ENCODE measurements around the gene MYBPC2. TPM values are rescaled to one million over a fixed set of nuclear protein-coding genes. Genes with fewer than 3 reads are reported as not detected.

Gene MYBPC2
- polyA plus RNA-seq, 1 experiment = not detected

- POLR2A ChIA-PET = interaction anchor here (1.0 kb wide), 1 partner anchor 93 kb away, joined by 3 read pairs; no protein-coding TSS in a partner anchor
- no peaks in the 10 kb centered on the region for H3K36me3 ChIP-seq (ENCODE audit: control insufficient read depth, insufficient read depth, low read length)
- CTCF ChIA-PET = interaction anchor here (0.7 to 7.8 kb wide), 18 partner anchors 8 to 109 kb away, joined by 3 to 82 read pairs (median 4); partner anchors contain the start of genes NAPSA, NR1H2 and POLD1
- H3K27me3 ChIP-seq (ENCODE audit: control insufficient read depth, insufficient read depth, low read length) = peaks cover 2% of the 10 kb centered on the region; the same call in 1 of the 2 replicates
- no peak overlapping the region for H3K4me3 ChIP-seq (ENCODE audit: low read depth, low read length)
- TF ChIP-seq CTCF (IDR thresholded peaks at IDR 0.05; ENCODE audit: insufficient read depth, low read depth, low read length) = peak; percentile 86
- DNase-seq (ENCODE audit: low read depth) = peak; percentile 6
Observed at GRCh38 chr19:50461066-50461875, 28.6 kb downstream of the MYBPC2 start.

- Histone ChIP-seq H3K4me3 (ENCODE audit: low read depth, low read length) (no peak overlapping the region), H3K36me3 (ENCODE audit: control insufficient read depth, insufficient read depth, low read length) (no peaks in the 10 kb centered on the region), H3K27me3 (ENCODE audit: control insufficient read depth, insufficient read depth, low read length) (no peaks in the 10 kb centered on the region)
- TF ChIP-seq CTCF (IDR thresholded peaks at IDR 0.05; ENCODE audit: insufficient read depth, low read depth, low read length) = no peak
- no peak for DNase-seq (ENCODE audit: low read depth)
- ChIA-PET CTCF (interaction anchor here (1.1 to 7.8 kb wide), 5 partner anchors 13 to 106 kb away, joined by 4 to 82 read pairs (median 15); partner anchors contain the start of genes NAPSA and NR1H2), POLR2A (interaction anchor here (1.2 kb wide), 1 partner anchor 94 kb away, joined by 9 read pairs; no protein-coding TSS in a partner anchor)
Observed at GRCh38 chr19:50462970-50463369, 30.3 kb downstream of the MYBPC2 start.

DNA sequence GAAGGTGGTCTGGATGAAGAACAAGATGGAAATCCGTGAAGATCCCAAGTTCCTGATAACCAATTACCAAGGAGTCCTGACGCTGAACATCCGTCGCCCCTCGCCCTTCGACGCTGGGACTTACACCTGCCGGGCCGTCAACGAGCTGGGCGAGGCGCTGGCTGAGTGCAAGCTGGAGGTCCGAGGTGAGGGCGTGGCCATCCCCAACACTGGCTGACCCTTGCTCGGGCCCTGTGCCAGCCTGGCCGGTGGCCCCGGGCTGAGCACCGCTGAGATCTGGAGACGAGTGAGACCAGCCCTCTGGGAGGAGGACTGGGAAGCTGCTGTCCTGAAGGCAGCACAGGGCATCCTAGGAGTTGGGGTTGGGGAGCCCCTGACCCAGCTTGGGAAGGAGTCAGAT, 31.7 kb downstream of the MYBPC2 start:
- no peak for DNase-seq (ENCODE audit: low read depth)
- no peak for TF ChIP-seq CTCF (IDR thresholded peaks at IDR 0.05; ENCODE audit: insufficient read depth, low read depth, low read length)
- H3K4me3 ChIP-seq (ENCODE audit: low read depth, low read length) = no peak overlapping the region
- no peaks in the 10 kb centered on the region for H3K27me3 ChIP-seq (ENCODE audit: control insufficient read depth, insufficient read depth, low read length)
- POLR2A ChIA-PET = no interaction called here
- H3K36me3 ChIP-seq (ENCODE audit: control insufficient read depth, insufficient read depth, low read length) = no peaks in the 10 kb centered on the region
- CTCF ChIA-PET = interaction anchor here (1.1 to 7.8 kb wide), 3 partner anchors 97 to 112 kb away, joined by 4 to 82 read pairs (median 79); partner anchors contain the start of gene NAPSA

DNA sequence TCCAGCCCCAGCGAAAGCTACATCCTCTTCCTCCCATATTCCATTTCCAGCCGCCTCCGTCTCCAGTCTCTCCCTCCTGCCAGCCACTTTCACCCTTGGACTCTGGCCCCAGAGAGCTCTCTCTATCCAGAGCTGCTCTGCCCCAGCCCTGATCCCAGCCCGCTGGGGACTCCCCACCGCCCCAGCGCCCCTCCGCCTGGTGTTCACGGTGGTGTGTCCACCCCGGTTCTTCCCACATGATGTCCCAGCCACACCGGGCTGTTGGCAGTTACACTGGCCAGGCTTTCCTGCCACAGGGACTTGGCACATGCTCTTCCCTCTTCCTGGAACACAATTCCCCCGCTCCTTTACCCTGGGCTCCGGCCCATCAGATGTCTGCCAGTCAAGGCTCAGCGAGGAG, 32.3 kb downstream of the MYBPC2 start:
- ChIA-PET CTCF (interaction anchor here (1.1 to 7.8 kb wide), 3 partner anchors 98 to 112 kb away, joined by 4 to 82 read pairs (median 79); partner anchors contain the start of gene NAPSA), POLR2A (no interaction called here)
- Histone ChIP-seq H3K36me3 (ENCODE audit: control insufficient read depth, insufficient read depth, low read length) (no peaks in the 10 kb centered on the region), H3K27me3 (ENCODE audit: control insufficient read depth, insufficient read depth, low read length) (no peaks in the 10 kb centered on the region), H3K4me3 (ENCODE audit: low read depth, low read length) (no peak overlapping the region)
- TF ChIP-seq CTCF (IDR thresholded peaks at IDR 0.05; ENCODE audit: insufficient read depth, low read depth, low read length) = no peak
- DNase-seq (ENCODE audit: low read depth) = no peak

GRCh38 chr19:50465986-50466705, 33.5 kb downstream of the MYBPC2 start:
- CTCF ChIA-PET = interaction anchor here (0.7 to 7.8 kb wide), 6 partner anchors 8 to 114 kb away, joined by 3 to 82 read pairs (median 6); partner anchors contain the start of gene NAPSA
- TF ChIP-seq CTCF (IDR thresholded peaks at IDR 0.05; ENCODE audit: insufficient read depth, low read depth, low read length) = peak; percentile 38
- DNase-seq (ENCODE audit: low read depth) = no peak
- no peak overlapping the region for H3K4me3 ChIP-seq (ENCODE audit: low read depth, low read length)
- H3K27me3 ChIP-seq (ENCODE audit: control insufficient read depth, insufficient read depth, low read length) = no peaks in the 10 kb centered on the region
- POLR2A ChIA-PET = no interaction called here
- H3K36me3 ChIP-seq (ENCODE audit: control insufficient read depth, insufficient read depth, low read length) = no peaks in the 10 kb centered on the region
